Mesenteric fat pad (tissue), 1 donor: ENCODE results near the gene IFIT1B. TPM values are rescaled to one million over a fixed set of nuclear protein-coding genes. Genes with fewer than 3 reads are reported as not detected.
"Not testable (repeated sequence)": the region's sequence is repeated elsewhere in the genome, so short reads cannot be mapped to it uniquely, and the experiment has no call there.

ENCODE experiments used
- DNase-seq: peaks from one replicate; pipeline ENCODE4 v3.0.0-alpha.2; 2020; ENCODE audit warnings: low spot score
- long read RNA-seq: library from polyadenylated mRNA; unstranded; transcript quantifications from one replicate; pipeline ENCODE4 v2.0.0, GENCODE V29; 2020
- total RNA-seq: library from RNA; stranded (reverse); fragmentation: NEBNext Ultra II Directional; extraction: Animal tissue kit (Norgen Biotek cat#: 25700); gene quantifications from one replicate; pipeline ENCODE4 v1.2.1, GENCODE V29; 2021
- donor health status: DM: yes; HTN: yes; CAD: no.

Gene IFIT1B, protein sequence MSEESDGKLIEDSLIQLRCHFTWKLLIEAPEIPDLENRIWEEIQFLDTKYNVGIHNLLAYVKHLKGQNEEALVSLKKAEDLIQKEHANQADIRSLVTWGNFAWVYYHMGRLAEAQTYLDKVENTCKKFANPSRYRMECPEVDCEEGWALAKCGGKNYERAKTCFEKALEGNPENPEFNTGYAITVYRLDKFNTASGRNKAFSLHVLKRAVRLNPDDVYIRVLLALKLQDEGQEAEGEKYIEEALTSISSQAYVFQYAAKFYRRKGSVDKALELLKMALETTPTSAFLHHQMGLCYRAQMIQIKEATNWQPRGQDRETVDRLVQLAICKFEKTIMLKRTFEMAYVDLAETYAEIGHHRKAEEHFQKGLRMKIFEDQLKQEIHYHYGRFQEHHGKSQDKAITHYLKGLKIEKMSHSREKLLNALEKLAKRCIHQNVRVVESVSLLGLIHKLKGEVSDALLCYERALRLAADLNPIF
- total RNA-seq, result not detected
- long read RNA-seq, result 0 reads

DNA sequence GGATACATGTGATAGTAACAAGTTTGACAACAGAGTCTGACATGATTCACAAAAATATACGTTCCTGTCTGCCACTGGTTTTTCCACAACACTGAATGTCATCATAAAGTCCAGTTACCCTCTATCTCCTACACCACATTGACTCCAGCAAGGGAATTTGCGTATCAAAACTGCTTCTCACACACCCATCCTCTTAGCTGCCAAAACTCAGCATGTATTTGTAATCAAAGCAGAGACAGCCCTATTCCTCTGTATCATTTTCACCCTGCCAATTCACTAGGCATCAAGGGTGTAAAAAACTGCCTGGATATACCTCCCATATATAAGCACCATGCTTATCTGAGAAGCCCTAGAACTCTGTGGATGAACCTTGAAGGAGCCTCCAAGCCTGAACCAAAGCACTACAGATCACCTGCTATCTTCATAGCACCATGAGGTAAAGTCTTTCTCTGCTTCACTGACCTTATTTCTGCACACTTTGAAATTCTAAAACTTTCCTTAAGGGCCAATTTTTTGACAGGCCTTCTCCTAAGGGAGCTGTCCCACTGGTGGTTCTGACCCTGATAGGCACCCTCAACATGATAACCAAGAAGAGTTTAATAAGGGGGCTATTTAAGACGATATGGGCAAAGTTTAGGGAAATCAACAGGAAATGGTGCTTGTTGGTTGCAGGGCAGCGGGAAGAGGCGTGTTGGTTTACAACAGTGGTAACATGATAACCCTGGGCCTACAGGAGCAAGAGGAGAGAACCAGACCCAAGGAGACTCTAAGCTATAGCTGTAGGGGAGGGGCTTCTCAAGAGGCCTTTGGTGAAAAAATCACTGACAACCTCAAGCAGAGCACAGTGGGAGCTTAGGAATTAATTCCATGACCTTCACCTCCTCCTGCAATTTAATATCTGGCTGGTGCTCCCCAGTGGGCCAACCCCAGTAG, at the start of gene IFIT1B:
Gene IFIT1B, plus strand, starts transcription at position 352 of the 933 bp plus-strand sequence. Its CDS starts 80 bp downstream, at position 432.
- DNase-seq, result no peak

DNA sequence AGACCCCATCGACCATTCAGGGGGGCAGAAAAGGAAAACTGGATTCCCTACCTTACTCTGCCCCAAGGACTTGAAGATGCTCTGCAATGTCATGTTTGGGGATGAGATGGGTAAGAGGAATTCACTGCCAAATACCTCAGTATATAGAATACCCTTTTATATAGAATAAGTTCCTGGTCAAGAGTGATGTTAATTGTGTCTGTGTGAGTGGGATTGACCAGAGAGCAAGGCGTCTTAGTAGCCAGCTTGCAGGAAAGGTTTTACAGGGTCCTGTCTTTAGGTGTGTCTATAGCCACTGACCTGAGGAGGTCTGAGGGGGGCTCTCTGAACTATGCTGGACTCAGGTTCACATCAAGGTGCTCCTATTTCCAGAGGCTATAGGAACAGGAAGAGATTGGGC, 48.7 kb upstream of the IFIT1B start:
- DNase-seq, result no peak

DNA sequence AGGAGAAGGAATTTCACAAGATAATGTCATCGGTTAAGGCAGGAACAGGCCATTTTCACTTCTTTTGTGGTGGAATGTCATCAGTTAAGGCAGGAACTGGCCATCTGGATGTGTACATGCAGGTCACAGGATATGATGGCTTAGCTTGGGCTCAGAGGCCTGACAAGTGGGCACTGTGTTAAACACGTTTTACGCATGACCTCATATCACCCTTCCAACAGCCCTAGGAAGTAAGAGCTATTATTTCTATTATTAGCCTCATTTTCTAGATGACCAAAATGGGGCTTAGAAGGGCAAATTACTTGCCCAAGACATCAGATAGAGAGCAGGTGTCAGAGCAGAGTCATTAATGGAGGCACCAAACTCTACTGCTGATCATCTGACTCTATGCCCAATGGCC, 47.8 kb upstream of the IFIT1B start:
- DNase-seq, result not testable (repeated sequence)

DNA sequence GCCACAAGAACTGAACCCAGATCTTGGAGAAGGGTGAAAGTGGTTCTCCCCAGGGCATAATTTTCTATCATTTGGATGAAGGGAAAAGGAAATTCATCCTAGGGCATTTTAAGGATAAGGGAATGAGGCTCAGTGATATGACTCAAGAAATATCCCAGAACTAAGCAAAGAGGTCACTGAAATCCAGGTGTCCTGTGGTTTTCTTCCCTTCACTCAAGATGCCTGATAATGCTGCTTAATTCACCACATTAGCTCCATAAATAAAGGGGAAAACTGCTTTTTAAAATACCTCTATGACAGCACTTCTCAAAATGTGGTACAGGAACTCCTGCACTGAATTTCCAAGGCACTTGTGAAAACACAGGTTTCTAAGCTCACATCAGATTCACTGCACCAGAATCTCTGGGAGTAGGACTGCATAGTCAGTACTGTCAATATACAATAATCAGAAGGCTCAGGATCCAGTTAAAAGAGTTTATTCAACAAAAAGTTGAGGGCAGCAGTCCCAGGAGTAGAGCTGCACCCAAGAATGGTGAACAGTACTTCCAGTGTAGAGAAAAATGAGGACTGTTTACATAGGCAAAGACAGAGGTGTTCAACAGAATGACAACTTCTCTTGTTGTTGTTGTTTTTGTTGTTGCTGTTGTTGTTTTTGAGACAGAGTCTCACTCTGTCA, 47.2 kb upstream of the IFIT1B start:
- no peak for DNase-seq

DNA sequence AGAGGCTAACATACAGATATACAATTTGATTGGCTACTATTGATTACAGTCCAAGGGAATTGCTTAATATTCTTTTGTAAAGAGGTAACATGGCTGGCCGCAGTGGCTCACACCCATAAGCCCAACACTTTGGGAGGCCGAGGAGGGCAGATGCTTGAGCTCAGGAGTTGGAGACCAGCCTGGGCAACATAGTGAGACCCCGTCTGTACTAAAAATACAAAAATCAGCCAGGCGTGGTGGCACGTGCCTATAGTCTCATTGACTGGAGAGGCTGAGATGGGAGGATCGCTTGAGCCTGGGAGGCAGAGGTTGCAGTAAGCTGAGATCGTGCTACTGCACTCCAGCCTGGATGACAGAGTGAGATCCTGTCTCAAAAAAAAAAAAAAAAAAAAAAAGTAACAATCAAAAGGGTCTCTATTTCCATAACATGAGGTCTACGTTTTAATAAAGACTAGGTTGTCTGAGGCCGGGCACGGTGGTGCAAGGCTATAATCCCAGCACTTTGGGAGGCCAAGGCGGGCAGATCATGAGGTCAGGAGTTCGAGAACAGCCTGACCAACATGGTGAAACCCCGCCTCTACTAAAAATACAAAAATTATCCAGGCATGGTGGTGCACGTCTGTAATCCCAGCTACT, 46.3 kb upstream of the IFIT1B start:
- not testable (repeated sequence) for DNase-seq

DNA sequence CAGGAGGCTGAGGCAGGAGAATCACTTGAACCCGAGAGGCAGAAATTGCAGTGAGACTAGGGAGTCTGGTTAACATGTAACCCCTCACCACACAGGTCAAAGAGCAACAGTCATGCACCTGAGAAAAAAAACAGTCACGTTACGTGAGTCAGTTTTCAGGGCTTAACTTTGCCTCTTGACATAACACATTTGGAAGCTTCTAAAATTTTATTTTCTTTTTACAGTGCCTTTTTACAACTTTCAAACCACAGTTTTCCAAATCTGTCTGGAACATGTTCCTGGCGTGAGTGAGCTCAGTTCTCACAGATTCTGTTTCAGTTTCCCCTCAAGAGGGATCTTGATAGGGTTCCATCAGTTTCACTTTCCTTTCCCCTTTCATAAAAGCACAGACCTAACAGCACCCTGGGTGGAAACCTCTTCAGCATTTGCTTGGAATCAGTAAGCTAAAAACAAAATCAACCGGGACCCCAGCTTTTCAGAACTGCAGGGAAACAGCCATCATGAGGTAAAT, 45.7 kb upstream of the IFIT1B start:
- DNase-seq, result no peak

DNA sequence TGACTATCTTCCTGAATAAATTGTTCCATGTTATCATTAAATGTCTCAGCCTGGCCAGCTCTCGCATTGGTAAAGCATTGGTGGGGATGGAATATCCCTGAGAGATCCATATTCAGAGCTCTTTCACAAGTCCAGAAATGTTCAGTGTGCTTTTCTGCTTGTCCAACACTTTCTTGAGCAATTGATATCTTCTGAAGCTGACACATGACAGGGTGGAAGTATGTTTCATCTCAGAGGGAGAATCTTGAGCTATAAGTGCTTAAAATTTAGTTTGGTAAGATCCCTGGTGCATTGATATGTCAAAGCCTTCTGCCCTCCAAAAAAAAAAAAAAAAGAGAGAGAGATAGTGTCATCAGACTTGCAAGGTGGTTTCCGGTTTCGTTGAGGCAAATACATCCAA, 42.6 kb upstream of the IFIT1B start:
- DNase-seq, result no peak

DNA sequence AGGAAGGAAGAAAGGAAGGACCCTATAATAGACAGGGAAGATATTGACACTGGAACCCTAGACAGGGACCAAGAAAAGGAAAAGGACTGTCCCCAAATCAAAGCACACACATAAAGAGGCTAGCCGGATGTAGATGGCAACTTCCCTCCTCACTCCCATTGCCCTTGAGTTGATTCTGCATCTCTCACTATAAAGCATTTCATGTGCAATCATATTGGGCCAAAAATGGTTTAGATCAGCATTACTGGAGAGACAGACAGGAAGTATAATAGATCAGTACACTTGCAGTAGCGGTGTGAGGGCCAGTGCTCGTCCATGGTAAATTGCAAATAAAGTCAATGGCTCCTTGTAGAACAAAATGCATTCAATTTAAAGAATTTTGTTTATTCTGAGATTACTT, 41.6 kb upstream of the IFIT1B start:
- no peak for DNase-seq

DNA sequence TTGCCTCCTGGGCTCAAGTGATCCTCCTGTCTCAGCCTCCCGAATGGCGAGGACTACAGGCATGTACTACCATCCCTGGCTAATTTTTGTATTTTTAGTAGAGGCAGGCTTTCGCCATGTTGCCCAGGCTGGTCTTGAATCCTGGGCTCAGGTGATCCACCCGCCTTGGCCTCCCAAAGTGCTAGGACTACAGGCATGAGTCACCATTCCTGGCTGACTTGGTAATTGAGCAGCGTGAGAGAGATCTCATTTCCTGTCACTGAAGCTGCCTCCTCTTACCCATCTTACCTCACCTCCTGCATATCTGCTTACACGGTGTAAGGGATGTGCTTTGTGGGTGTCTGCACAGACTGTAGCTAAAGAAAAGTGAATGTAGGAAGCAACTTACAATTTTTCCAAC, 40.4 kb upstream of the IFIT1B start:
- no peak for DNase-seq

DNA sequence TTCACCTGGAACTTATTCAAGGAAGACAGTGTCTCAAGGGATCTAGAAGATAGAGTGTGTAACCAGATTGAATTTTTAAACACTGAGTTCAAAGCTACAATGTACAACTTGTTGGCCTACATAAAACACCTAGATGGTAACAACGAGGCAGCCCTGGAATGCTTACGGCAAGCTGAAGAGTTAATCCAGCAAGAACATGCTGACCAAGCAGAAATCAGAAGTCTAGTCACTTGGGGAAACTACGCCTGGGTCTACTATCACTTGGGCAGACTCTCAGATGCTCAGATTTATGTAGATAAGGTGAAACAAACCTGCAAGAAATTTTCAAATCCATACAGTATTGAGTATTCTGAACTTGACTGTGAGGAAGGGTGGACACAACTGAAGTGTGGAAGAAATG, 39.1 kb upstream of the IFIT1B start:
- DNase-seq, result no peak

DNA sequence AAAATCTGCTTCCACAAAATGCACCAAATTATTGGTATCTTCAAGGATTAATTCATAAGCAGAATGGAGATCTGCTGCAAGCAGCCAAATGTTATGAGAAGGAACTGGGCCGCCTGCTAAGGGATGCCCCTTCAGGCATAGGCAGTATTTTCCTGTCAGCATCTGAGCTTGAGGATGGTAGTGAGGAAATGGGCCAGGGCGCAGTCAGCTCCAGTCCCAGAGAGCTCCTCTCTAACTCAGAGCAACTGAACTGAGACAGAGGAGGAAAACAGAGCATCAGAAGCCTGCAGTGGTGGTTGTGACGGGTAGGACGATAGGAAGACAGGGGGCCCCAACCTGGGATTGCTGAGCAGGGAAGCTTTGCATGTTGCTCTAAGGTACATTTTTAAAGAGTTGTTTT, 38.0 kb upstream of the IFIT1B start:
- DNase-seq, result no peak

DNA sequence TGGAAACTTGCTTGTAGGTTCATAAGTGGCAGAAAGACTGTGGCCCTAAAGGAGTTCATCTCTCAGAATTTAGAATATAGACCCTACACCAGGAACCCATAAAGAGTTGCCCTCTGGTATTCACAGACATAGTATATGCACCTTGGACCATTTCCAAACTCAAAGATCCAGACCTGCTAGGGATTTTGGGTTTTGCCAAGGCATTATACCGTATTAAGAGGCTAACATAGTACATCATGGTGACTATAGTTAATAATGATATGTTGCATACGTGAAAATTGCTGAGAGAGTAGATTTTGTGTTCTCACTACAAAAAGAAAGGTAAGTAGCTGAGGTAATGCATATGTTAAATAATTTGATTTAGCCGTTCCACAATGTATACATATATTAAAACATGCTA, 36.2 kb upstream of the IFIT1B start:
- no peak for DNase-seq

DNA sequence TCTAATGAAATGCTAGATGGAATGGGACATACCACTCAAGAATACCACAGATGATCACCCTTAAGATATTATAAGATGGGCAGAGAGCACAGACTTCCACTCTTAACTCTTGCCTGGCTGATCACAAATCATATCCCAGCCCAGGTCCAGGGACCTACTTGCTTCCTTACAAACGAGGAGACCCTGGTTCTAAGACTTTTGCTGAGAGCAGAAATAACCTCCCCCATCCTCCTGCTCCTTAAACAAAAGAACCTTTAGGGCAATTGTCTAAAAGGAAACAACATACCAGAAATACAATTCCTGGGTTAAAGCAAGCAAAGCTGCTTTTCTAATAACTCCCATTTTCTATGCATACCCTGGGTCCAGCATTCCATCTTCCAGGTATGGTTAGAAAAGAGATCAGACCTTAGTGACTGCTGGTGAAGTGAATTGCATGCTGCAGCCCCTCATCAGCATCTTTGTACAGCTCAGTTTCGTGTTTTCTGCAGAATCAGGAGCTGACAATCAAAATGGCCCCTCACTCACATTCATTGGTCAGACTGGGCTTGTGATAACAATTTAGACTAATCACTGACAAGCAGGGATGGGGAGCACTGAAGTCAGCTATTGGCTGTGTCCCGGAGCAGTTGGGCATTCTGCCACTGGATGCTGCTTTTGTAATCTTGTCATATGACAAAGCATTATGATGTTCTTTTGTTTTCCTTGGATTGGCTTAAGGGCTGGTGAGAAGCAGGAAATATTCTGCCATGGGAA, 35.5 kb upstream of the IFIT1B start:
- no peak for DNase-seq

DNA sequence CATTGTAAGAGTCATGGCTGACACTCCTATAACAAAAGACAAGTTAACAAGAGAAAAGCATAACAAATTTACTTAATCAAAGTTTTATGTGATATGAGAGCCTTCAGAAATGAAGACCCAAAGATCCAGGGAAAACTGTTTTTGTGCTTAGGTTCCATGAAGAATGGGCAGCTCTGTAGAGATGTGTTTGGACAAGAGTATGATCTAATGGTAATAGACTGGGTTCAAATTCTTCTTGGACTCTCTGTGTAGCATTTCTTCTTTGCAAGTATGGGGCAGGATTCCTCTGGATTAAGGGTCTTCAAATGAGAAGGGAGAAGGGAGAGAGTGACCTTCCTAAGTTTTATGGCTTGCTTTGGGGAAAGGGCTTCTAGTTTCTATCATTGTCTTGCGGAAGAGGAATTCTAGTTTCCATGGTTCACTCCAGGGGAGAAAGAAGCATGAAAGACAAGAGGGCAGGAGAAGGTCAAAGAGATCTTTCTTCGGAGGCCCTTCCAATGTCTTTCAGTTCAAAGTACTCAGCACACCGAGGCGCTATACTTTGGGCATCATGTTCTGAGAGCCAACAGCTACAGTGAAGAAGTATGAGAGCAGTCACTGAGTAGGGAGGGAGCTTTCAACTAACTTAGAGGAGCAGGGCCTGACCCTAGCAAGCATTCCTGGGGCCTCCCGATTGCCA, 34.6 kb upstream of the IFIT1B start:
- DNase-seq, result no peak

DNA sequence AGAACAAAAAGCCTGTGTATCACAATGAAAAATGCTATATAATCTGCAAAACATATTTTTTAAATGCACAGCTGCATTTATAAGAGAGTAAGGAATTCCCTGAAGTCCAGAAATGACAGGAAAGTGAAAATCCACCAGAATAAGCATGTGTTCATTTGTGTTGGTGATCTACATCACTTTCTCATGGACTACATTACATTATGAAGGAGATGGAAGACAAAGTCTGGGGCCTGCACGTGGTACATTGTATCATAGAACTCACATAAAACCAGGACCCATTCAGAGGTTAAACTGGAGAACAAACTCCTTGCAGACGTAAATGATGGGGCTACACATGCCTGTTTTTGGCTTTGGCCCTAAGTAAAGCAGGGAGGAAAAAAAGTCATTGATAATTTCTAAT, 33.7 kb upstream of the IFIT1B start:
- DNase-seq, result no peak

DNA sequence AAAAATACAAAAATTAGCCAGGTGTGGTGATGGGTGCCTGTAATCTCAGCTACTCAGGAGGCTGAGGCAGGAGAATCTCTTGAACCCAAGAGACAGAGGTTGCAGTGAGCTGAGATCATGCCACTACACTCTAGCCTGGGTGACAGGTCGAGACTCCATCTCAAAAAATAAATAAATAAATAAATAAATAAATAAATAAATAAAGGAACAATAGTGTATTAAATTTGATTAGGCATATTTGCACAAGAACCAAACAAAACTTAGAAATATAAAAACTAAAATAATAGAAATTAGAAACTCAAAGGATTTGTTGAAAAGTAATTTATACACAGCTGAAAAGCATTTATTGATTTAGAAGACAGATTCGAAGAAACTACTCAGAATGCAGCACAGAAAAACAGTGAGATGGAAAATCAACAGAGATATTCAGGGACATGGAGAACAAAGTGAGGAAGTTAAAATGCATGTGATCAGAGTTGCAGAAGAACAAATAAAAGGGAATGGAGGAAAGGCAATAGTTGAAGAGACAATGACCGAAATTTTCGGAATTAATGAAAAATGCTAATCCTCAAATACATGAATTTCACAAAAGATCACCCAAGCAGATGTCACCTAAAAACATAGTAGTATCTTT, 32.4 kb upstream of the IFIT1B start:
- DNase-seq, result no peak

DNA sequence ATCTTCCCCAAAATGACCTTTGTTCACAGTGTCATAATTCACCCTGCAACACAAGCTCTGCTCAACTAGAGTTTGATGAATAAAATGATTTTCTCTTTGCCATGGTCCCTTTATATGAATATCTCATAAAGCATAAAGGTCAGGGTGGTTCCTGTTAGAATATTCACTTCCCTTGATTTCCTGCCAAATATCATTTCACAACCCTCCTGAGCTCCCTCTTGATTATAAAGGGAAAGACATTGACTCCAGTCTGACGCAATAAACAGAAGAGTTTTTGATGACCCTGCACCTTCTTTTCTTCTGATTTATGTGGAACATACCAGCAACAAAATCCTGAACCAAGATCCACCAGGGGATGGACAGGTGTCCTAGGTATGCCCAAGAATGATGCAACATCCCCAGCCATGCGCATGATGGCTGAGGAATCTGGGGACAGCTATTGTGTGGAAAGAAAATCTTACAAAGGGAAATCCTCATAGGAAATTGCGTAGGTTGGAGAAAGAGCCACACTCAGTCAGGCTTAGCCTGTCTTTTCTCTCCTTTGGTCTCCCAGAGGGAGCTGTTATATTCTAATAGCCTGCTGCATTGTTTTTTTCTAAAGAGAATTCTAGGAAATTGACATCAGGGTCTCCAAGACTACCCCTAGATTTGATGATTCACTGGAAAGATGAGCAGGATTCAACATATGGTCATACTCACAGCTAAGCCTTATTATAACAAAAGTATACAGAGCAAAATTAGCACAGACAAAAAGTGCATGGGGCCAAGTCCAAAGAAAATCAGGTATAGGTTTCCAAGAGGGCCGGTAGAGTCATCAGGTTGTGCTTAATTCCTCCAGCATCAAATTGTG, 31.2 kb upstream of the IFIT1B start:
- no peak for DNase-seq
